HG02610 (cell line): ENCODE results near the gene FAM161A.

Experiments used
- ATAC-seq: cut with Tn5 transposase; IDR thresholded peaks from one replicate; pipeline ENCODE4 v1.9.1; 2021; ENCODE audit warnings: mild to moderate bottlenecking, moderate library complexity; ENCODE audit not compliant: unreplicated experiment

Gene FAM161A

DNA sequence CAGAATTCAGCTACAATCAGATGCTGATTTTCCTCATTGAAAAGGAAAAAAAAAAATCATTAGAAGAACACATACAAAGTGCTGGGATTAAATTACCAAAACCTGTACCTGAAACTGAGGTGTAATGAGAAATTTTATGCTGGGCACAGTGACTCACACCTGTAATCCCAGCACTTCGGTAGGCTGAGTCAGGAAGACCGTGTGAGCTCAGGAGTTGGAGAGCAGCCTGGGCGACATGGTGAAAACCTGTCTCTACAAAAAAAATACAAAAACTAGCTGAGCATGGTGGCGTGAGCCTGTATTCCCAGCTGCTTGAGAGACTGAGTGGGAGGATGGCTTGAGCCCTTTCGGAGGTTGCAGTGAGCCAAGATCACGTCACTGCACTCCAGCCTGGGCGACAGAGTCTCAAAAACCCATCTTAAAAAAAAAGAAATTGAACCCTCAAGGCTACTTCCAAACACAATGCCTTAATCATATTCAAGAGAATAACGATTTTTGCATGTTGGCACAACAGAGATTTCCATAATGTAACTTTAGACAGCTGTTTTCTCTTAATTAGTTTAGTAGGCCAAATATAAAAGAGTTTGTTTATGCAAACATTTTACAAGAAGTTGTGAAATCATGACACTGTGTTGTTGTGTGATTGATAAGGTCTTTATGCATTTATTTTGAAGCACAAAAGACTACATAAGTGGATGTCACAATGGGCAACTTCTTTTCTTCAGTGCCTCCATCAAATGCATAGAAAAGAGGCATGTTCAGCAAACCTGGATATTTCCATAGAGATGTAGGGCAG is 63.9 kb downstream of the FAM161A start:
- no peak for ATAC-seq

DNA sequence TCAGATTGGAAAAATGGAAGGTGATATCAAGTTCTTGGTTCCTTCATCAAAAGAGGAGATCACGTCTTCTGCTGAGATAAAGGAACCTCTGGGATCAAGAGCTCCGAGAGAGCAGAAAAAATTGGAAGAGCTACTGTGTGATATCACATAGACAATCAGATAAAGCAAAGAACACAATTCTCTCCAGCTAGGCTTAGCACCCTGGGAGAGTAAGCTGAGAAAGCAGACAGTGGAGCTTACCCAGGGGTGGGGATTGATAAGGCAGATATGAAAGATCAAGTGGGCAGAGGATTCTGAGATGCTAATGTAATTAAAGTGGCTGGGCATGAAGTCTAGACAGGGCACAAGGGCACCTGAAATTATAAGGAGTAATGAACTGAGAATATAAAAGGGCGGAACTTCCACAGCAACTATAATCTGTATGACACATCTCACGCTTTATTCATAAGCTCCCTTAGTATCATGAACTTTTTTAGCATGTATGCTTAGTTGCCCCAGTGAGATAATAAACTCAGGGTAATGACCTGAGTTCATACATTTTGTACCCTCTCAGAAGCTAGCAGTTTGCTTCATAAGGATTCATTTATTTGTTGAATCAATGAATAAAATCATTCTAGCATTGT is 65.8 kb downstream of the FAM161A start:
- no peak for ATAC-seq

- ATAC-seq: no peak
Observed at GRCh38 chr2:61786876-61787275, 67.0 kb downstream of the FAM161A start.

- no peak for ATAC-seq
Observed at GRCh38 chr2:61785583-61785982, 68.3 kb downstream of the FAM161A start.

GRCh38 chr2:61784643-61785042 is 69.2 kb downstream of the FAM161A start:
- no peak for ATAC-seq

DNA sequence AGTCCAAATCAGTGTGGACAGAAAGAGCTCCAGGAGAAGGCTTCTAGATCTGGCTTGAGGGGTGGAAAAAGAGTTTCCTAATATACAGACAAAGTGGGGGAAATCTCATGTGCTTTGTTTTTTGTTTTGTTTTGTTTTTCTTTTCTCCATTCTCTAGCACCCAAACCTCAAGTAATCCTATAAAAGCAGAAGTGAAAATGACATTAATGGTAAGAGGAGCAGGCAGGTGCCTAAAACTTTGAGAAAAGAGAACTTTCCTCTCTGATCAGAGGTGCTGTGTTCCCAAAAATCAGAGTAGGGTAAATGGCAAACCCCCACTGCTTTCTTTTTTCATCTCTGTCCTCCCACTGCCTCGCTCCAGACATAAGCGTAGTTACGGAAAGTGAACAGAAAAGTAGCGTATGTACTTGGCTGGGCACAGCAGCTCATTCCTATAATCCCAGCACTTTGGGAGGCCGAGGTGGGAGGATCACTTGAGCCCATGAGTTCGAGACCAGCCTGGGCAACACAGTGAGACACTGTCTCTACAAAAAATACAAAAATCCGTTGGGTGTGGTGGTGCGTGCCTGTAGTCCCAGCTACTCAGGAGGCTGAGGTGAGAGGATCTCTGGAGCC is 77.8 kb downstream of the FAM161A start:
- ATAC-seq: peak; percentile 65
